ENCODE data around the gene LRIT1.

The LRIT1 gene

GRCh38 chr10:84243759-84244158, 2.4 kb upstream of the LRIT1 start:
- Mint-ChIP-seq H3K9me3 (no peaks in the 10 kb centered on the region), H3K27me3 (ENCODE audit: low read depth) (peaks cover 7% of the 10 kb centered on the region), H3K4me3 (no peak overlapping the region), H3K4me1 (peaks cover 17% of the 10 kb centered on the region), H3K36me3 (ENCODE audit: low read depth) (no peaks in the 10 kb centered on the region), H3K27ac (peak overlapping the region in 1 of 3 experiments; percentile 10)
- TF ChIP-seq CTCF (IDR thresholded peaks at IDR 0.05; ENCODE audit: unreplicated experiment in 3 of 3): no peak

DNA sequence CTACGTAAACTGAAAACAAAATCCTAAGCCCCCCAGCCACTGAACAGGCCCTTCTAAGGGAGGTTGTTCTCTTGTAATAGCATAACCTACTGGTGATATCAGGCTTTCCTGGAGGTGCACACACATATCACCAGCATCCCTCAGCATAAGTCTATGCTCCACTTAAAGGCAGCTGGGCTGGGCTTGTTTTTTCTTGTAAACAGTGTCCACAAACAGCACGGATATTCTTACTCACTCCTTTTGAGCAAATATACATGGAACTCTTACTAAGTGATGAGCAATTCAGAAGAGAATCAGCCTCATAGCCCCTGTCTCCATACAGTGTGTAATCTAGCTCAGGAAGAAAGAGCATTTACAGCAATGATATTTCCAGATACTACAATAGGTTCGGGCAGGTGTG, 2.4 kb downstream of the LRIT1 start:
- Mint-ChIP-seq H3K4me3 (no peak overlapping the region), H3K9me3 (no peaks in the 10 kb centered on the region), H3K36me3 (ENCODE audit: low read depth) (no peaks in the 10 kb centered on the region), H3K27me3 (ENCODE audit: low read depth) (peaks cover 18% of the 10 kb centered on the region), H3K4me1 (peaks cover under 1% of the 10 kb centered on the region), H3K27ac (no peak overlapping the region)
- TF ChIP-seq CTCF (IDR thresholded peaks at IDR 0.05; ENCODE audit: unreplicated experiment in 3 of 3): no peak

DNA sequence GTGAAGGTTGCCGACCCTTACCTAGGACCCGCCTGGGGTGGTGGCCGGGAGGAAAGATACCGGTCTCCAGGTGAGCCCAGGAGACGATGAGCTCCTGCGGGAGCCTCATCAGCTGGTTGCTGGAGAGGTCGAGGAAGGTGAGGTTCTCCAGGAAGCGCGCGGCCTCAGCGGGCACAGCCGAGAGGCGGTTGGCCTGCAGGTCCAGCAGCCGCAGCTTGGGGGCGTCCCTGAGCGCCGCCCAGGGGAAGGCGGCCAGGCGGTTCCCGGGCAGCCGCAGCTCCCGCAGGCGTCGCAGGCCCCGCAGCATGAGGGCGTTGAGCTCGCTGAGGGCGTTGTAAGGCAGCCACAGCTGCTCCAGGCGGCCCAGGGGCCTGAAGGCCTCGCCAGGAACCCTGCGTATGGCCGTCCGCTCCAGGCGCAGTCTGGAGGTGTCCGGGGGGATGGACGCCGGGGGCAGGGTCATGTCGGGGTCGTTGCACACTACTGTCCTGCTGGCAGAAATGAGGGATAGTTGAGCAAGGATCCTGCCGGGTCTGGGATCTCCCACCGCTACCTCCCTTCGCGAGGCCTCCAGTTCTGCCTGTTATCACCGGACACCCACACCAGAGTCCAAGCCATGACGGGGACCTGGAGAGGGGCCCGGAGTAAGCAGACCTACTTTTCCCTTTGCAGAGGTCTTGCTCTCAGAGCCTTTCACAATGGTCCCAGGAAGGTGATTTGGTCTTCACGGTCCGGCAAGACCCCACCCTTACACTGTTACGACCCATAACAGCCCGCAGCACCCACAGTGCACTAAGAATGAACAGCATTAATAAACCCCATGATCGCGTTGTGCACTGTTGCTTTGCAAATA, 3.9 kb downstream of the LRIT1 start:
- no peaks in the 10 kb centered on the region for H3K9me3 Mint-ChIP-seq
- H3K4me1 Mint-ChIP-seq: no peaks in the 10 kb centered on the region
- H3K27ac Mint-ChIP-seq: no peak overlapping the region
- H3K4me3 Mint-ChIP-seq: no peak overlapping the region
- peaks cover 18% of the 10 kb centered on the region for H3K27me3 Mint-ChIP-seq (ENCODE audit: low read depth)
- no peak for TF ChIP-seq CTCF (IDR thresholded peaks at IDR 0.05; ENCODE audit: unreplicated experiment in 3 of 3)
- no peaks in the 10 kb centered on the region for H3K36me3 Mint-ChIP-seq (ENCODE audit: low read depth)

- H3K27me3 Mint-ChIP-seq (ENCODE audit: low read depth): peaks cover 18% of the 10 kb centered on the region
- no peak for TF ChIP-seq CTCF (IDR thresholded peaks at IDR 0.05; ENCODE audit: unreplicated experiment in 3 of 3)
- H3K36me3 Mint-ChIP-seq (ENCODE audit: low read depth): no peaks in the 10 kb centered on the region
- no peaks in the 10 kb centered on the region for H3K4me1 Mint-ChIP-seq
- H3K9me3 Mint-ChIP-seq: no peaks in the 10 kb centered on the region
- no peak overlapping the region for H3K4me3 Mint-ChIP-seq
- no peak overlapping the region for H3K27ac Mint-ChIP-seq
Measured at GRCh38 chr10:84236807-84237198, 4.5 kb downstream of the LRIT1 start.

- Mint-ChIP-seq H3K4me1 (no peaks in the 10 kb centered on the region), H3K27ac (no peak overlapping the region), H3K4me3 (no peak overlapping the region), H3K27me3 (ENCODE audit: low read depth) (peaks cover 21% of the 10 kb centered on the region), H3K36me3 (ENCODE audit: low read depth) (no peaks in the 10 kb centered on the region), H3K9me3 (no peaks in the 10 kb centered on the region)
- TF ChIP-seq CTCF (IDR thresholded peaks at IDR 0.05; ENCODE audit: unreplicated experiment in 3 of 3): no peak
Measured at GRCh38 chr10:84235096-84235495, 6.2 kb downstream of the LRIT1 start.

DNA sequence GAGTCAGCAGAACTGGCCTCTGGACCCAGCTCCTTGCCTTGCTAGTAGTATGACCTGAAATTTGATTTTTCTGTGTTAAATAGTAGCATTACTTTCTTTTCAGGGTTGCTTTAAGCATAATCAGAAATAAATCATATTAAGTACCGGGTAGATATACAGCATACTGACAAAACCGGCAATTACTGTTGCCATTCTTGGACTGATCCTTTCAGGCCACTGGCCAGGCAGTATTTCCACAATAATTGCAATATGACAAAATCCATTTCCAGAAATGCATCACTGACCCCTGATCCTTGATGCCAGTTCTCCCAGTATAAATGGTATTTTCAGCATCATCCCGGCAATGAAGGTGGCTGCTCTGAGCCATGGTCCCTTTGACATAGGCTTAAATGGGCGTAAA, 6.9 kb downstream of the LRIT1 start:
- H3K4me3 Mint-ChIP-seq: no peak overlapping the region
- H3K27me3 Mint-ChIP-seq (ENCODE audit: low read depth): peaks cover 23% of the 10 kb centered on the region
- H3K9me3 Mint-ChIP-seq: no peaks in the 10 kb centered on the region

More for the DNA sequence above, 6.9 kb downstream of the LRIT1 start:
- H3K4me1 Mint-ChIP-seq: no peaks in the 10 kb centered on the region
- no peak for TF ChIP-seq CTCF (IDR thresholded peaks at IDR 0.05; ENCODE audit: unreplicated experiment in 3 of 3)
- H3K27ac Mint-ChIP-seq: no peak overlapping the region
- H3K36me3 Mint-ChIP-seq (ENCODE audit: low read depth): no peaks in the 10 kb centered on the region
